GM12891 (cell line): ENCODE measurements around the gene QRICH1.

Experiments
- POLR2A ChIP-seq: IDR thresholded peaks from 2 replicates; pipeline ENCODE4 v1.6.1; 2011; ENCODE audit warnings: low read depth, low read length, control low read depth
- POLR2AphosphoS5 ChIP-seq: IDR thresholded peaks from 2 replicates; pipeline ENCODE4 v1.6.1; 2011; ENCODE audit warnings: low read depth, low read length, control low read depth
- TAF1 ChIP-seq: IDR thresholded peaks from 2 replicates; pipeline ENCODE4 v1.6.1; 2011; ENCODE audit warnings: low read depth, low read length, control low read depth

DNA sequence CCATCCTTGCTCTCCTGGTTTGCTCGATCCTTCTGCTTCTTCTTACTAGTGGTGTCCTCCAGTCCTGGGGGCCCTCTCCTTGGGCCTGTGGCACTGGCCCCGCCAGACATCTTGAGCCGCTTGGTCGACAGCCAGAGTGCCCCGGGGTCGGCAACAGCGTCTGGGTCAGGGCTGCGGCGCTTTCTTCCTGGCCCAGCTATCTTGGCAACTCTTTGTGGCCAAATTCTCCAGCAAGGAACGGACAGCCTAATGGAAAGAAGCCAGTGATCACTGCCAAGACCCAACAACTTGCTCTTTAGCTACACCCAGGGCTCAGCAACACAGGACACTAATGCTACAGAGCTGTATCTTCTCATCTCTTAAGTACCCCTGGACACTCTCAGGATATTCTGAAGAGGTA, 25.2 kb upstream of the QRICH1 start:
- no peak for TF ChIP-seq POLR2AphosphoS5
- TF ChIP-seq TAF1: no peak
- TF ChIP-seq POLR2A: no peak
